Stimulated activated CD8-positive, alpha-beta memory T cell treated with anti-CD3 and anti-CD28 coated beads, Interleukin-7, amount 100 ng/mL, for 48 hours (primary cell): Measurements from ENCODE around the gene CENPV.
"Not testable (repeated sequence)": the region's sequence is repeated elsewhere in the genome, so short reads cannot be mapped to it uniquely, and the experiment has no call there.

Source experiments
- DNase-seq, 2 donors: peaks; one replicate each; pipeline ENCODE4 v3.0.0-alpha.2; 2020; ENCODE audit warnings: low read depth in 1 of 2; ENCODE audit errors: extremely low read depth in 1 of 2

Gene CENPV

GRCh38 chr17:16353317-16354174 is at the start of gene CENPV:
CENPV (minus strand) TSS chr17:16353469; CDS start chr17:16353436, 33 bp downstream.
- peak; percentile 35 to 40 for DNase-seq

DNA sequence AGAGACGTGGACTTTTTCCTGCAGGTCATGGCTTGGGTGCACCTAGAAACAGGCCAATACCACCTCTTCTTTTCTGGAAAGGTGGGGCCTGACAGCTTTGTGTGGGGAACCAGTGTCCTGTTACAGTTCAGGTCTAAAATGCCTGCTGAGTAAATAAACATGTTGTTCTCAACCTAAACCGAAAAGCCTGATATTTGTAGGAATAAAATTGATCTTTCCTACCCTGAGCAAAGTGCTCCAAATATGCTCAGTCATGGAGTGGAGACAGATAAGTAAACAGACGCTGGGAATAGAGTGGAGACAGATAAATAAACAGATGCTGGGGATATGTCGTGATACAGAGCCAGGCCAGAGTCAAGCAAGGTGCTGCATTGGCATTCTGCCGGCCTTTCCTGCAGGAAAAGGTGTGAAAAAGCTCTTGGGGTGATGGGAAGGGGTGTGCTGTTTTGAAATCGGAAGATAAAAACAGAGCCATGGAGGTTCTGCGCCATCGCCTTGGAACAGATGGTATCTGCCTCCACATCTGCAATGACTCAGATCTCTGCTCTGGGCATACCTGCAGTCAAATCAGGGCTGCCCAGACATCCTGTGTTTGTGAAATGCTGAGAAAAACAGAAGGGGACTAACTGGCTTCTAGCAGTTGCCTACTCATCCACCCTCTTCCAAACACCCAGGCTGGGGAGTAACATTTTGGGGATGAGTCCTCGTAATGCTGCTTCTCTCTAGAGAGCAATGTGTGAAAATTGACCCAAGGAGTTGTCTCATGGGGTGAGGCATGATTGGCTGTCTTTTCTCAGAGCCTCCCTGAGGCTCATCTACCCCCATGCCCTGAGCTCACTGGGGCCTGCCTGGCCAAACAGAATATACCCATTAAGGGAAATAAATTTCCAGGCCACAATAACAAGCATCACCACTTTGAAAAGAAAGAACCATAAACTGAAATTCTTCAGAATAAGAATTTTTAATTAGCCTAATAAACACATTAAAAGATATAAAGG is 45.3 kb upstream of the CENPV start:
- no peak for DNase-seq

DNA sequence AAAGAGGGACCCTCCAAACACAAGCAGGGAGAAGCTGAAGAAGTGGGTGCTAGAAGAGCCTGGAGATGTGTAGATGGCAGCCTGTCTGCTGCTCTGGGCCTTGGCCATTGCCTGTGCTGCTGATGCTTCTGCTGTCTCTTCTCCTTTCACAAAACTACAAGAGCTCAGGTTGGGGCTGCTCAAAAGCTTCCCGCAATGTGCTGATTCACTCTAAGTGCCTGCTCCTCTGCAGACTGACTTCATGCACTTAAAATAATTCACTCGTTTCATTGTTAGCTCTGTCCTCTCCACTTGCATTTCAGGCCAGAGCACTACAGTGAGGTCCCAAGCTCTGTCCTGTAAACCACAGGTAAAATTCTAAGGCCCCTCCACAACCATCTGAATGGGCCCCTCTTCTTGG is 43.4 kb upstream of the CENPV start:
- DNase-seq: not testable (repeated sequence)

GRCh38 chr17:16395887-16396286 is 42.6 kb upstream of the CENPV start:
- DNase-seq: not testable (repeated sequence)

DNA sequence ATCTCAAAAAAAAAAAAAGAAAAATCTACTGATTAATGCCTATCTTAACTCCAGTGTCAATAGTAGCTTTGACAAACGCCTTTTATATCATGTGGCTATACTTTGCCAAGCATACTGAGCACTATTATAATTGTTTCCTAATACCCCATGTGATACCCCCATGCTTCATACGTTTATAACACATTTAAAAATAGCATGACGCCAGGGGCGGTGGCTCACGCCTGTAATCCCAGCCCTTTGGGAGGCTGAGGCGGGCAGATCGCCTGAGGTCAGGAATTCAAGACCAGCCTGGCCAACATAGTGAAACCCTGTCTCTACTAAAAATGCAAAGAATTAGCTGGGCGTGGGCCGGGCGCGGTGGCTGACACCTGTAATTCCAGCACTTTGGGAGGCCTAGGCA is 39.2 kb upstream of the CENPV start:
- not testable (repeated sequence) for DNase-seq

DNA sequence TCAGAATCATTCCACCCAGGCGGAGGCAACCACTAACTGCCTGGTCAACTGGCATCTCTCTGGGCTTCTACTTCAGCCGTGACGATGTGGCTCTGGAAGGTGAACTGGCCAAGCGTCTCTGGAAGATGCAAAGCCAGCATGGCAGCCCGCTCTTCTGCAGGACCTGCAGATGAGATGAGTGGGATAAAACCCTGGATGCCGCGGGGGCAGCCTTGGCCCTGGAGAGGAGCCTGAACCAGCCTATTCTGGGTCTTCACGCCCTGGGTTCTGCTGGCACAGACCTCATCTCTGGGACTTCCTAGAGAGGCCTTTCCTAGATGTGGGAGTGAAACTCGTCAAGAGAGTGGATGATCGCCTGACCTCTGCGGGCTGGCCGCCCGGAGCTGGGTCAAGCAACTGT is 38.2 kb upstream of the CENPV start:
- DNase-seq: no peak

DNA sequence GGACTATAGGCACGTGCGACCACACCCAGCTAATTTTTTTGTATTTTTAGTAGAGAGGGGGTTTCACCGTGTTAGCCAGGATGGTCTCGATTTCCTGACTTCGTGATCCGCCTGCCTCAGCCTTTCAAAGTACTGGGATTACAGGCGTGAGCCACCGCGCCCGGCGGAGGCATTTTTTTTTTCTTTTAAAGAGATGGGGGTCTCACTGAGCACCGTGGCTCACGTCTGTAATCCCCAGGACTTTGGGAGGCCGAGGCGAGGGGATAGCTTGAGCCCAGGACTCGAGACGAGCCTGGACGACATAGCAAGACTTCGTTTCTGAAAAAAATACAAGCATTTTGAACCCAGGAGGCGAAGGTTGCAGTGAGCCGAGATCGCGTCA is 32.8 kb upstream of the CENPV start:
- not testable (repeated sequence) for DNase-seq

DNA sequence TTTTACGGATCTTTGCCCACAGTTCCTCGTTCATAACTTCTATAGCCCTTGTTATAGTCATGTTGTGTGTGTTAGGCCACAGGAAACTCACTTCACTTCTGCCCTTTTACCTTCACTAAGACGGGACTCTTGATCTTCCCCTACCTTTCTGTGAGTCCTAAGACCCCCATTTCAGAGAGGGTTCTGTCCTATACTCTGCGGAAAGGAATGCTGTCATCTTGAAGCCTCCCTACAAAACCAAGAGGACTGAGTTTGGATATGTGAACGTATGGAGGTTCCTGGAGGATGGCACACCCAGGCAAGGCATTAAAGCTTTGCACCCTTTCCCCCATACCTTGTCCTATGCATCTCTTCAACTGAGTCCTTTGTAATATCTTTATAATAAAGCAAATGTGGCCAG is 31.3 kb upstream of the CENPV start:
- DNase-seq: no peak

DNA sequence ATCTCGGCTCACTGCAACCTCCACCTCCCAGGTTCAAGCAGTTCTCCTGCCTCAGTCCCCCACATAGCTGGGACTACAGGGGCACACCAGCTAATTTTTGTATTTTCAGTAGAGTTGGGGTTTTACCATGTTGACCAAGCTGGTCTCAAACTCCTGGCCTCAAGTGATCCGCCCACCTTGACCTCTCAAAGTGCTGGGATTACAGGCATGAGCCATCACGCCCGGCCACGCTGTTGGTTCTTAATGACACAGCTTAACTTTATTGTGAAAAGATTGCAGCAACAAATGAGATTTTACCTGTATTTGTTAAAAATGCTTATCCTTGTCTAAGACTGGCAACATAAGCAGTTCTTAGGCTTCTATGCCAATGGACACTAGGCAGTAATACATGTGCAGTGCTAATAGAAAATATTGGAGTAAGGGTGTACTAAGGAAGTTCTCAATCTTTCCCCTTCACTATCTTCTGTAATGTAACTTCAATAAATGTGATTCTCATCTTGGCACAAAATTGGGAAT is 30.6 kb upstream of the CENPV start:
- no peak for DNase-seq

DNA sequence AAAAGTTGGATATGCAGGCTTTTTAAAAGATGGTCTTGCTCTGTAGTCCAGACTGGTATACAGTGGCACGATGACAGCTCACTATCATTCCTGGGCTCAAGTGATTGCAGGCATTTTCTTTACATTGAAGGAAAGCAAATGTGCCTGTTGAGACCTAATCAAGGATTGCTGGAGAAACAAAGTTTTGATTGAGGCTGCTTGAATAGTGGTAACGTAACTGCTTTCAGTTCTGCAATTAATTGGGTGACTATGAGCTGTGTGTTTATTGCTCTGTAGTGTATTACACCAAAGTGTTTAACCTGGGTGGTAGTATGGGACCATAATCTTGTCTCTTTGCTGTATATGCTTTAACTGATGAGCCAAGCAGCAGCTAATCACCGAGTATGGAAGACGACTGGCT is 29.9 kb upstream of the CENPV start:
- no peak for DNase-seq

DNA sequence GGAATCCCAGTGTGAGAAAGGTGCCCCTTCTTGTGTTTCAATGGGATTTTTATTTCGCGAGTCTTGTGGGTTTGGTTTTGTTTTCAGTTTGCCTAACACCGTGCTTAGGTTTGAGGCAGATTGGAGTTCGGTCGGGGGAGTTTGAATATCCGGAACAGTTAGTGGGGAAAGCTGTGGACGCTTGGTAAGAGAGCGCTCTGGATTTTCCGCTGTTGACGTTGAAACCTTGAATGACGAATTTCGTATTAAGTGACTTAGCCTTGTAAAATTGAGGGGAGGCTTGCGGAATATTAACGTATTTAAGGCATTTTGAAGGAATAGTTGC is 28.2 kb upstream of the CENPV start:
- DNase-seq: peak in 1 of 2 donors; percentile 30

GRCh38 chr17:16380640-16381495 is 27.6 kb upstream of the CENPV start, which contains the start of gene UBB:
UBB (plus strand) TSS chr17:16381091; CDS start chr17:16381908, 817 bp downstream.
- peak; percentile 88 to 97 for DNase-seq

GRCh38 chr17:16379654-16380053 is 26.4 kb upstream of the CENPV start:
- DNase-seq: no peak

- no peak for DNase-seq
Observed at GRCh38 chr17:16378636-16379282, 25.5 kb upstream of the CENPV start.

GRCh38 chr17:16377941-16378341 is 24.7 kb upstream of the CENPV start:
- no peak for DNase-seq

GRCh38 chr17:16374146-16374938 is 21.1 kb upstream of the CENPV start:
- no peak for DNase-seq

DNA sequence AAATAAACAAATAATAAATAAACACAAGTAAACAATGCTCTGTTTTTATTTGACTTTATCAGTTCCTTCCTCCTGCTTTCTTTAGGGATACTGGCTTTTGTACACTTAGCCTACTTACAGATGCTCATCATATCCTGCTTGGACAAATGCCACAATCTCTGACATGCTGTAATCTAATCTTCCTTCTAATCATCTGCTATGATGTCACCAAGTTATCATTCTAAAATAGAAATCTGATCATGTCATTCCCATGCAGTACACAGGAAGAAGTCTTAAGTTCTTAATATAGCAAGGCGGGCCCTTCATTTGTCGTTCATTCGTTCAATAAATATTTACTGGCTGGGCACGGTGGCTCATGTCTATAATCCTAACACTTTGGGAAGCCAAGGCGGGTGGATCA is 18.5 kb upstream of the CENPV start:
- DNase-seq: no peak

DNA sequence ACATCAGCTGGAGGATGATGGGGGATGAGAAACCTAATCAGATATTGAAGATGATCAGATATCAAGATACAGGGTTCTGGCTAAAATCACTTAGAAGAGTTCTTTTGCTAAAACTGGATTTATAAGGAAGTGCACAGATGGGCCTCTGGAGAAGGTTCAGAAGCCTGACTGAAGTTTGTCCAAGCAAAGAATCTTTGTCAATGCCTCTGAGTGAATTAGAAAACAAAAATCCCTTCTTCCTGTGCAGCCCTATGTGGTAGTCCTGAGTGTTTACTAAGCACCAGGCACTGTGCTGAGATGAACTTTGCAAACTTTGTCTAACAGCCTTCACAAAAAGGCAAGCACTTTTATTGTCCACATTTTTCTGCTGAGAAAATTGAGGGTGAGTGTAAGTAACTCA is 11.4 kb upstream of the CENPV start:
- no peak for DNase-seq
